ACC112 (cell line): Measurements from ENCODE around the gene PTH2.

Experiments used
- H2AFZ ChIP-seq: fragments of 200-600 bp; sonication (generic); one replicate; pipeline ENCODE4 v1.6.0; 2017; ENCODE audit warnings: antibody characterized with exemption, low read length; ENCODE audit not compliant: unreplicated experiment
- H3K27ac ChIP-seq: fragments of 200-600 bp; sonication (generic); 2 replicates; pipeline ENCODE4 v1.5.1; 2014; ENCODE audit warnings: low read depth, mild to moderate bottlenecking, antibody characterized with exemption, low read length, moderate library complexity
- H3K27me3 ChIP-seq: fragments of 200-600 bp; sonication (generic); 2 replicates; pipeline ENCODE4 v1.6.1; 2014; ENCODE audit warnings: mild to moderate bottlenecking, antibody characterized with exemption, low read length, moderate library complexity, mixed read lengths; ENCODE audit not compliant: insufficient read depth
- H3K36me3 ChIP-seq: fragments of 200-600 bp; sonication (generic); 2 replicates; pipeline ENCODE4 v1.6.1; 2016; ENCODE audit warnings: mild to moderate bottlenecking, antibody characterized with exemption, low read length, moderate library complexity, mixed read lengths; ENCODE audit not compliant: insufficient read depth
- H3K4me1 ChIP-seq: fragments of 200-600 bp; sonication (generic); one replicate; pipeline ENCODE4 v1.6.1; 2016; ENCODE audit warnings: low read length, mixed read lengths; ENCODE audit not compliant: insufficient read depth, unreplicated experiment, control insufficient read depth
- H3K4me3 ChIP-seq: fragments of 200-600 bp; sonication (generic); 2 replicates; pipeline ENCODE4 v1.5.1; 2014; ENCODE audit warnings: mild to moderate bottlenecking, low read depth, low read length
- H3K79me2 ChIP-seq: fragments of 200-600 bp; sonication (generic); one replicate; pipeline ENCODE4 v1.6.0; 2016; ENCODE audit warnings: low read length; ENCODE audit not compliant: control insufficient read depth, unreplicated experiment, insufficient read depth

Gene PTH2

GRCh38 chr19:49423071-49423984, at the start of gene PTH2:
Gene PTH2 (minus strand): TSS chr19:49423441. CDS start chr19:49423339, 102 bp downstream.
- no peaks in the 10 kb centered on the region for H3K36me3 ChIP-seq
- peaks cover 13% of the 10 kb centered on the region for H3K4me1 ChIP-seq
- H3K79me2 ChIP-seq: no peaks in the 10 kb centered on the region
- H3K27me3 ChIP-seq: peaks cover 79% of the 10 kb centered on the region
- no peak within 1 kb of the TSS for H3K27ac ChIP-seq
- no peak within 1 kb of the TSS for H2AFZ ChIP-seq
- H3K4me3 ChIP-seq: peak within 1 kb of the TSS; percentile 65

- Histone ChIP-seq H3K4me3 (no peak overlapping the region), H3K27ac (no peak overlapping the region), H3K27me3 (no peaks in the 10 kb centered on the region), H2AFZ (no peak overlapping the region), H3K79me2 (no peaks in the 10 kb centered on the region), H3K36me3 (no peaks in the 10 kb centered on the region), H3K4me1 (peaks cover 7% of the 10 kb centered on the region)
Measured at GRCh38 chr19:49472936-49473335, 49.7 kb upstream of the PTH2 start.

- Histone ChIP-seq H3K4me3 (no peak overlapping the region), H3K27me3 (no peaks in the 10 kb centered on the region), H3K4me1 (peaks cover 7% of the 10 kb centered on the region), H3K36me3 (no peaks in the 10 kb centered on the region), H3K27ac (no peak overlapping the region), H3K79me2 (no peaks in the 10 kb centered on the region), H2AFZ (no peak overlapping the region)
Measured at GRCh38 chr19:49470615-49470978, 47.4 kb upstream of the PTH2 start.

- Histone ChIP-seq H3K27me3 (no peaks in the 10 kb centered on the region), H3K79me2 (no peaks in the 10 kb centered on the region), H3K4me1 (peaks cover 7% of the 10 kb centered on the region), H3K36me3 (no peaks in the 10 kb centered on the region), H3K27ac (no peak overlapping the region), H2AFZ (no peak overlapping the region), H3K4me3 (no peak overlapping the region)
Measured at GRCh38 chr19:49469828-49470614, 46.8 kb upstream of the PTH2 start.

GRCh38 chr19:49468746-49469447, 45.7 kb upstream of the PTH2 start:
- Histone ChIP-seq H3K36me3 (no peaks in the 10 kb centered on the region), H3K27ac (peak overlapping the region; percentile 37; the same call in 1 of the 2 replicates), H3K79me2 (no peaks in the 10 kb centered on the region), H3K27me3 (no peaks in the 10 kb centered on the region), H2AFZ (no peak overlapping the region), H3K4me1 (peaks cover 7% of the 10 kb centered on the region), H3K4me3 (no peak overlapping the region)

GRCh38 chr19:49468199-49468598, 45.0 kb upstream of the PTH2 start:
- H3K4me1 ChIP-seq: peaks cover 7% of the 10 kb centered on the region
- no peak overlapping the region for H3K4me3 ChIP-seq
- H3K36me3 ChIP-seq: no peaks in the 10 kb centered on the region
- H3K27me3 ChIP-seq: no peaks in the 10 kb centered on the region
- H3K79me2 ChIP-seq: no peaks in the 10 kb centered on the region
- no peak overlapping the region for H3K27ac ChIP-seq
- H2AFZ ChIP-seq: no peak overlapping the region

- H2AFZ ChIP-seq: no peak overlapping the region
- no peaks in the 10 kb centered on the region for H3K79me2 ChIP-seq
- no peak overlapping the region for H3K27ac ChIP-seq
- peaks cover 7% of the 10 kb centered on the region for H3K4me1 ChIP-seq
- no peaks in the 10 kb centered on the region for H3K36me3 ChIP-seq
- no peaks in the 10 kb centered on the region for H3K27me3 ChIP-seq
- H3K4me3 ChIP-seq: no peak overlapping the region
Measured at GRCh38 chr19:49465371-49465770, 42.1 kb upstream of the PTH2 start.

GRCh38 chr19:49463960-49464740, 40.9 kb upstream of the PTH2 start:
- no peaks in the 10 kb centered on the region for H3K36me3 ChIP-seq
- no peak overlapping the region for H3K27ac ChIP-seq
- peaks cover 6% of the 10 kb centered on the region for H3K4me1 ChIP-seq
- no peaks in the 10 kb centered on the region for H3K79me2 ChIP-seq
- H3K27me3 ChIP-seq: no peaks in the 10 kb centered on the region
- H2AFZ ChIP-seq: no peak overlapping the region
- no peak overlapping the region for H3K4me3 ChIP-seq

- Histone ChIP-seq H3K79me2 (no peaks in the 10 kb centered on the region), H2AFZ (no peak overlapping the region), H3K4me1 (no peaks in the 10 kb centered on the region), H3K27me3 (no peaks in the 10 kb centered on the region), H3K27ac (no peak overlapping the region), H3K4me3 (no peak overlapping the region), H3K36me3 (no peaks in the 10 kb centered on the region)
Measured at GRCh38 chr19:49462492-49462891, 39.3 kb upstream of the PTH2 start.

- no peaks in the 10 kb centered on the region for H3K4me1 ChIP-seq
- no peak overlapping the region for H2AFZ ChIP-seq
- H3K36me3 ChIP-seq: no peaks in the 10 kb centered on the region
- no peaks in the 10 kb centered on the region for H3K79me2 ChIP-seq
- H3K27me3 ChIP-seq: no peaks in the 10 kb centered on the region
- H3K4me3 ChIP-seq: no peak overlapping the region
- no peak overlapping the region for H3K27ac ChIP-seq
Measured at GRCh38 chr19:49461656-49462055, 38.4 kb upstream of the PTH2 start.
